ENCODE data around the gene GSG1L.

The GSG1L gene

DNA sequence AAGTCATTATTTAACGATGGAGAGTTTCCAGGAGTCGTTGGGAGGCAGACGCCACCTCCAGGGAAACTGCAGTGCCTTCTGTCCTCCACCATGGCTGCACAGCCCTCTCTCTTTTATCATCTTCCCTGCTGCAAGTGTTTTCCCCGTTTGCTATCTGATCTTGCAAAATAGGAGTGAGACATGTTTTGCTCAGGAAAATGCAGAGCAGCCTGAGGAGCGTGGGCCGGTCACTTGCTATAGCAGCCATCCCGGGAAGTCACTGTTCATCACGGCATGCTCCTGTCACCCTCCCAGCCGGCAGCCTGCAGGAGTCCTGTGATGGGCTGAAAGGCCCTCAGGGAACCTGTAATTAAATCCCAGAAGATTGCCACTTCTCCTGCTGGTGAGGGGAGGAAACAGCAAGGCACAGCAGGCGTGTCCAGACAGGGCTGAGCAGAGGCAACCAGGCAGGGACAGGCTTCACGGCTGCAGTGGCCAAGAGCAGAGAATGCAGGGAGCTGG is 143.1 kb downstream of the GSG1L start:
- DNase-seq (ENCODE audit: low read depth in 1 of 2, low spot score in 1 of 2): no peak
- no peak for TF ChIP-seq GABPA (IDR thresholded peaks at IDR 0.05; ENCODE audit: low read depth)
- TF ChIP-seq, protein P1, sequence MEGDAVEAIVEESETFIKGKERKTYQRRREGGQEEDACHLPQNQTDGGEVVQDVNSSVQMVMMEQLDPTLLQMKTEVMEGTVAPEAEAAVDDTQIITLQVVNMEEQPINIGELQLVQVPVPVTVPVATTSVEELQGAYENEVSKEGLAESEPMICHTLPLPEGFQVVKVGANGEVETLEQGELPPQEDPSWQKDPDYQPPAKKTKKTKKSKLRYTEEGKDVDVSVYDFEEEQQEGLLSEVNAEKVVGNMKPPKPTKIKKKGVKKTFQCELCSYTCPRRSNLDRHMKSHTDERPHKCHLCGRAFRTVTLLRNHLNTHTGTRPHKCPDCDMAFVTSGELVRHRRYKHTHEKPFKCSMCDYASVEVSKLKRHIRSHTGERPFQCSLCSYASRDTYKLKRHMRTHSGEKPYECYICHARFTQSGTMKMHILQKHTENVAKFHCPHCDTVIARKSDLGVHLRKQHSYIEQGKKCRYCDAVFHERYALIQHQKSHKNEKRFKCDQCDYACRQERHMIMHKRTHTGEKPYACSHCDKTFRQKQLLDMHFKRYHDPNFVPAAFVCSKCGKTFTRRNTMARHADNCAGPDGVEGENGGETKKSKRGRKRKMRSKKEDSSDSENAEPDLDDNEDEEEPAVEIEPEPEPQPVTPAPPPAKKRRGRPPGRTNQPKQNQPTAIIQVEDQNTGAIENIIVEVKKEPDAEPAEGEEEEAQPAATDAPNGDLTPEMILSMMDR (IDR thresholded peaks at IDR 0.05; ENCODE audit: insufficient read depth, low read length): no peak
- no peak for TF ChIP-seq POLR2AphosphoS5 (IDR thresholded peaks at IDR 0.05; ENCODE audit: low read depth)
- TF ChIP-seq SPI1 (IDR thresholded peaks at IDR 0.05; ENCODE audit: borderline replicate concordance, low read depth): no peak
- TF ChIP-seq, protein P2, sequence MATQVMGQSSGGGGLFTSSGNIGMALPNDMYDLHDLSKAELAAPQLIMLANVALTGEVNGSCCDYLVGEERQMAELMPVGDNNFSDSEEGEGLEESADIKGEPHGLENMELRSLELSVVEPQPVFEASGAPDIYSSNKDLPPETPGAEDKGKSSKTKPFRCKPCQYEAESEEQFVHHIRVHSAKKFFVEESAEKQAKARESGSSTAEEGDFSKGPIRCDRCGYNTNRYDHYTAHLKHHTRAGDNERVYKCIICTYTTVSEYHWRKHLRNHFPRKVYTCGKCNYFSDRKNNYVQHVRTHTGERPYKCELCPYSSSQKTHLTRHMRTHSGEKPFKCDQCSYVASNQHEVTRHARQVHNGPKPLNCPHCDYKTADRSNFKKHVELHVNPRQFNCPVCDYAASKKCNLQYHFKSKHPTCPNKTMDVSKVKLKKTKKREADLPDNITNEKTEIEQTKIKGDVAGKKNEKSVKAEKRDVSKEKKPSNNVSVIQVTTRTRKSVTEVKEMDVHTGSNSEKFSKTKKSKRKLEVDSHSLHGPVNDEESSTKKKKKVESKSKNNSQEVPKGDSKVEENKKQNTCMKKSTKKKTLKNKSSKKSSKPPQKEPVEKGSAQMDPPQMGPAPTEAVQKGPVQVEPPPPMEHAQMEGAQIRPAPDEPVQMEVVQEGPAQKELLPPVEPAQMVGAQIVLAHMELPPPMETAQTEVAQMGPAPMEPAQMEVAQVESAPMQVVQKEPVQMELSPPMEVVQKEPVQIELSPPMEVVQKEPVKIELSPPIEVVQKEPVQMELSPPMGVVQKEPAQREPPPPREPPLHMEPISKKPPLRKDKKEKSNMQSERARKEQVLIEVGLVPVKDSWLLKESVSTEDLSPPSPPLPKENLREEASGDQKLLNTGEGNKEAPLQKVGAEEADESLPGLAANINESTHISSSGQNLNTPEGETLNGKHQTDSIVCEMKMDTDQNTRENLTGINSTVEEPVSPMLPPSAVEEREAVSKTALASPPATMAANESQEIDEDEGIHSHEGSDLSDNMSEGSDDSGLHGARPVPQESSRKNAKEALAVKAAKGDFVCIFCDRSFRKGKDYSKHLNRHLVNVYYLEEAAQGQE (IDR thresholded peaks at IDR 0.05; ENCODE audit: insufficient replicate concordance, low read depth): no peak
- no peak overlapping the region for H3K27ac ChIP-seq (replicated peaks)
- H3K4me3 ChIP-seq (replicated peaks; ENCODE audit: insufficient read depth, low read length): no peak overlapping the region
- H3K27me3 ChIP-seq (ENCODE audit: insufficient read depth, poor library complexity, severe bottlenecking): no peaks in the 10 kb centered on the region

- no peak for DNase-seq (ENCODE audit: low read depth in 1 of 2, low spot score in 1 of 2)
- Histone ChIP-seq H3K4me3 (replicated peaks; ENCODE audit: insufficient read depth, low read length) (no peak overlapping the region), H3K27me3 (ENCODE audit: insufficient read depth, poor library complexity, severe bottlenecking) (no peaks in the 10 kb centered on the region), H3K27ac (replicated peaks) (no peak overlapping the region)
- TF ChIP-seq POLR2AphosphoS5 (IDR thresholded peaks at IDR 0.05; ENCODE audit: low read depth) (no peak), GABPA (IDR thresholded peaks at IDR 0.05; ENCODE audit: low read depth) (no peak), SPI1 (IDR thresholded peaks at IDR 0.05; ENCODE audit: borderline replicate concordance, low read depth) (no peak)
- TF ChIP-seq, protein P2 (IDR thresholded peaks at IDR 0.05; ENCODE audit: insufficient replicate concordance, low read depth): no peak
- TF ChIP-seq, protein P1 (IDR thresholded peaks at IDR 0.05; ENCODE audit: insufficient read depth, low read length): no peak
Observed at GRCh38 chr16:27918755-27919154, 144.8 kb downstream of the GSG1L start.

GRCh38 chr16:27917949-27918348 is 145.6 kb downstream of the GSG1L start:
- TF ChIP-seq GABPA (IDR thresholded peaks at IDR 0.05; ENCODE audit: low read depth): no peak
- TF ChIP-seq, protein P2 (IDR thresholded peaks at IDR 0.05; ENCODE audit: insufficient replicate concordance, low read depth): no peak
- TF ChIP-seq POLR2AphosphoS5 (IDR thresholded peaks at IDR 0.05; ENCODE audit: low read depth): no peak
- TF ChIP-seq, protein P1 (IDR thresholded peaks at IDR 0.05; ENCODE audit: insufficient read depth, low read length): no peak
- no peak for TF ChIP-seq SPI1 (IDR thresholded peaks at IDR 0.05; ENCODE audit: borderline replicate concordance, low read depth)
- H3K27me3 ChIP-seq (ENCODE audit: insufficient read depth, poor library complexity, severe bottlenecking): no peaks in the 10 kb centered on the region
- no peak overlapping the region for H3K4me3 ChIP-seq (replicated peaks; ENCODE audit: insufficient read depth, low read length)
- DNase-seq (ENCODE audit: low read depth in 1 of 2, low spot score in 1 of 2): no peak
- no peak overlapping the region for H3K27ac ChIP-seq (replicated peaks)

All from HL-60 (cell line).